Activated CD4-positive, alpha-beta T cell treated with anti-CD3 and anti-CD28 coated beads, Interleukin-2, Interleukin-6, amounts not matched to agents 100 ng/mL and 50 ng/mL, durations not matched to agents 16 hours and 8 hours (primary cell): ENCODE results near the gene INHBE.
A peak's percentile ranks its signal among the peaks of the same experiment; 100 is the strongest.
"Not testable (repeated sequence)": the region's sequence is repeated elsewhere in the genome, so short reads cannot be mapped to it uniquely, and the experiment has no call there.

ENCODE experiments used
- DNase-seq: peaks from one replicate; pipeline ENCODE4 v3.0.0-alpha.2; 2020

INHBE gene

DNA sequence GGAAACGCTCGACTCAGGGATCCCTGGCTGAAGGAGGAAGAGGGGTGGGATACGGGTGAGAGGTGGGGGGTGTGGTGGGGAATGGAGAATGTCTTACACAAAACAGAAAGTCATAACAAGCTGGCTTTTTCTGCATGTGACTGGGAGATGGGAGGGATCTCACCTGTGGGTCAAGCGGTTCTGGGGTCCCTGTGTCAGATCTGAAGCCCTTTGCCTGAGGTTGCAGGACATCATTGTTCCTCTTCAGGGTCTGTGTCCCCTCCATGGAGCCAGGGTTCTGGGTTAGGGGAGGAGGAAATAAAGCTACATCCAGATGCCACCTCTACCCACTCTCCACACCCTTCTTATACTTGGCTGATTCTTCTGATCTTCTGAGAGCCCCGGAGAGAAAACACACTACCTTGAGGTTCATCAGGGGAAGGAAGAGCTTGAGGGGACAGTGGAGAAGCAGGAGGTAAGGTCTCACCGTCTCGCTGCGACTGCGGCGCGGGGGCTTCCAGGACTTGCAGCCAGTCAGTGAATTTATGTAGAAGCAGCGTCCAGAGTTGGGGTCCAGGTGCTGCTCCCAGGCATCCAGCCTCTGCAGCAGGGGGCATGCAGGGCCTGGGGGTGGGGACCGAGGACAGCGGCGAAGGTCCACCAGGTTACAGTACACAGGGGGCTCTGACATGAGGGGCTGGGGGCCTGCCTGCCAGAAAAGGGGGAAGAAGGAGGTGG is 22.0 kb downstream of the INHBE start:
- DNase-seq = no peak

DNA sequence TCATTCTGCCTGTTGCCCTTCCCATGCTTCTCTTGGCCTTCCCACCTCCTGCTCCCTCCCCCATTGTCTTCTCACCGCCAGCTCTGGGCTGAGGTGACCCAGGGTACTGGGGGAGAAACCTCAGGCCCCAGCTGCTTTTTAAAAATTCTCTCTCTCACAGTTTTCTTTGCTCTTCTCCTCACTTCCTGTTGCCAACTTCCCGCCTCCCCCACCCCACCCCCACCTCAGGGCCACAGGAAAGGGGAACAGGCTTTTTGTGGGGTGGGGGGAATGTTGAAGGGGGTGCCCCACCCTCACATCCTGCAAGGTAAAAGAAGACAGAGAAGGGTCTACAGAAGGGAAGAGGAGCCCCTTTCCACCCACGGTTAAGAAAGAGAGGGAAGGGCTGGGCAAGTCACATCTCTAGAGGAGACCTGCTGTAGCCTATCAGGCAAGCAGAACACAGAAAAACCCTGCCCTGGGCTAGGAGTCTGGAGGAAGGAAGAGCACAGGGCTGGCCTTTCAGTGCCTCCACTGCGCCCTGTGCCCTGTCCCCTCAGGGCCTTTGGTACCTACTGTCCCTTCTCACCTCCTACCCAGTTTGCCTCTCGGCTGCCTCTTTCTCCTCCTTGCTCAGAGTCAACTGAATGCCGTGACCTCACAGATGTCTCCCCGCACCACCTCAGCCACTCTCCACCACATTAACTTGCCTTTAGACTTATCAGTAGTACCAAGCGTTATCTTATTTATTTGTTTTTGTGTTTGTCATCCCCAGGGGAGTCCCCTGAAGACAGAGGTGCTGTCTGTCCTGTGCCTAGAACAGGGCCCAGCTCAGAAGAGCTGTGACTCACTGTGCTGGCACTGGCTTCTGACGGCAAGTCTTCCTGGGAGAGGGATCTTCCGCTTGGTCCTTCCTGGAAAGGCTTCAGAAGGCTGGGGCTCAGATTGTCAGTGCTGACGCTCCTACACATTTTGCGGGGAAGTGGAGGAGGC is 22.9 kb downstream of the INHBE start:
- peak; percentile 65 for DNase-seq

DNA sequence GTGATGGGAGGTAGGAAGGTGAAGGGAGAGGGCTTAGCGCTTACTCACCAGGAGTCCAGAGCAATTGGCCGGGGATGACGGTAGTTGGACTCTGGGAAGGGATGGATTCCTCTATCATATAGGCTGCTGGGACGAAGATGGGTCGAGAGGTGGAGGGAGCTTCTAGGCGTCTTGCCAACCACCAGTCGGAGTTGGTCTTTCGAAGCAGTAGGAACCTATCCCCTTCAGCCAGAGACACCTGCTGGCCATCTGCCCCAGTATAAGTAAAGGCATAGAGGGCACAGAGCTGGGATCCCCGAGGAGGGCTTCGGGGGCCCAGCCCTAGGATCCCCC is 23.9 kb downstream of the INHBE start:
- no peak for DNase-seq

DNA sequence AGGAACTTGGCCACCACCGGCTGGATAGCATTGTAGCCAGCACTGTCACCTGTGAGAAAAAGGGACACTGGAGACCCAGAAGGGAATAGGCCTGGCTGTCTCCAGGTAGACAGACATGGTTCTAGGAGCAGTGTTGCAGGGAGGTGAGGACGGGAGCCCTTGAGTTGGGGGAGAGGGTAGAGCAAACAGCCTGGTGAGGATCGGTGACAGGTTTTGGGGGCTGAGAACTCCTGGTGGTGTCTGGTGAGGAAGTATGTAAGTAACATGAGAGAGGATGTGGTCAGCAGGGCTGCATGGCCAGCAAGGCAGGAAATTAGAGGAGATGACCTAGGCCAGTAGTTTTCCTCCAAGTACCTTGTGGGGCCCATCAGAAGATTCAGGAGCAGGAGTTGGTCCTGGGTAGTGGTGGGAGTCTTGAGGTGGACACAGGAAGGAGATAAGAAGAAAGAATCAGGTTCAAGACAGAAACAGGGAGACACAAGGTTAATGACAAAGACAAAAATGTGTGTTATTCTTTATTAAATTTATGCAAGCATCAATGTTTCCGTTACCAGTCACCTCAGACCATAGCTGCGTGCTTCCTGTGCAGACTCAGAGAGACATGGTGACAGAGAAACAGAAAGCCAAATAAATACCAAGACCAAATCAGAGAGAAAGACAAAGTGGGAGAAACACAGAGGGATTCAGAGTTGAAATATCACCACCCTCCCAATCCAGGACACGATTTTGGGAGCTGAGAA is 24.4 kb downstream of the INHBE start, which contains the start of gene ARHGAP9:
ARHGAP9 (minus strand) TSS at position 491 of the 740 bp plus-strand sequence; CDS start at position 31, 460 bp downstream.
- peak; percentile 66 for DNase-seq

DNA sequence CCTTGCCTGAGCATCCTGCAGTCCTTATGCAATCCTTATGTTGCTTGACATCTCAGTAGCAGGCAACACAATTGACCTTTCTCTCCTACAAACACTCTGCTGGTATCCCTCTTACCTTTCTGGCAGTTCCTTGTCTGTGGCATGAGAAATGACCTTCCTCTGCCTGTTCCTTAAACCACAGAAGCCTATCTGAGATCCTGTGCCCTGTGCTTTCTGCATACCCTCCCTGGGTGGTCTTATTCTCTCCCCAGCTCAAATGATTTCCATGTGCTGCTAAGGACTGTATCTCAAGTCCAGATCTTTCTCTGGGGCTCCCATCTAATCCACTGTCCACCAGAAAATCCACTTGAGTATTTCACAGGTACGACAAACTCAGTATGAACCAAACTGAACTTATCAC is 26.6 kb downstream of the INHBE start:
- DNase-seq = no peak

DNA sequence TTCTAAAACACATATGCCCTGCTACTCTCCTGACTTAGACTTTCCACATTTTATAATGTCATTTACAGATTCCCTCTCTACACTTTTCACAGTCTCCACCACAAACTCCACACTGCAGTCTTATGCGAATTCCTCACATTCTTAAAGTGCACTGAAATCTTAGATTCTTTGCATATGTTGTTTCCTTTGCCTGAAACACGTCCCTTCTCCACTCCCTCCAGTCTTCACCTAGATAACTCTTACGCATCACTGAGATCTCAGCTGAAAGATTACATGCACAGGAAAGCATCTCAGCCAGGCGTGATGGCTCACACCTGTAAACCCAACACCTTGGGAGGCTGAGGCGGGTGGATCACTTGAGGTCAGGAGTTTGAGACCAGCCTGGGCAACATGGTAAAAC is 28.4 kb downstream of the INHBE start:
- DNase-seq = no peak

DNA sequence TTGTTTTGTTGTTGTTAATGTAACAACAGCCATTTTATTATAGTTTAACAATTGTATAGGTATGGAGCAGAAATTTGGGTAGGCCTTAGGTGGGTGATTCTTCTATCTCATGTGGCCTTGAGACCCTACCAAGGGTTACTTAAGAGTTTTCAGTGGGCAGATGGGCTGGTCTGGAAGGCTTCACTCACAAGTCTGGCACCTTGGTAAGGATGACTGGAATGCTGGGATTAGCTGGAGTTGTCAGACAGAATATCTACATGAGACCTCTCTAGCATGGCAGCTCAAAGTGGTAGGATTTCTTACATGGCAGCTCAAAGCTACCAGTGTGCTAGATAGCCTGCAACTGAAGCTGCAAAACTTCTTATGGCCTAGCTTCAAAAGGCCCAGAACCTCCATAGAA is 30.6 kb downstream of the INHBE start:
- no peak for DNase-seq

DNA sequence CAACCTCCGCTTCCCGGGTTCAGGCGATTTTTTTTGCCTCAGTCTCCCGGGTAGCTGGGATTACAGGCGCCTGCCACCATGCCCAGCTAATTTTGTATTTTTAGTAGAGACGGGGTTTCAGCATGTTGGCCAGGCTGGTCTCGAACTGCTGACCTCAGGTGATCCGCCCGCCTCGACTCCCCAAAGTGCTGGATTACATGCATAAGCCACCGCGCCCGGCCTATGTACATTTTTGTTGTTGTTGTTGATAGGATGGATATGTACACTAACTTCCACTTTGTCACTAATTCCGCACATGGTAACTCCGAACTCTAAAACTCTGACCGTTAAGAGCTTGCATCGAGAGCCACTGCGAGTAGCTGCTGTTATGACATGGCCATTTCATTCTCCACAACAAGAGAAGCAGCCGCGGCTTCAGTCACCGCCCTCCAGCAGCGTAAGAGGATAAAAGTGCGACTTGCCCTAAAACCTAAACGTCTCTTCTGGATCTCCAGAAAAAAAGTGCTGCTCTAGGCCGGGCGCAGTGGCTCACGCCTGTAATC is 32.0 kb downstream of the INHBE start:
- no peak for DNase-seq

DNA sequence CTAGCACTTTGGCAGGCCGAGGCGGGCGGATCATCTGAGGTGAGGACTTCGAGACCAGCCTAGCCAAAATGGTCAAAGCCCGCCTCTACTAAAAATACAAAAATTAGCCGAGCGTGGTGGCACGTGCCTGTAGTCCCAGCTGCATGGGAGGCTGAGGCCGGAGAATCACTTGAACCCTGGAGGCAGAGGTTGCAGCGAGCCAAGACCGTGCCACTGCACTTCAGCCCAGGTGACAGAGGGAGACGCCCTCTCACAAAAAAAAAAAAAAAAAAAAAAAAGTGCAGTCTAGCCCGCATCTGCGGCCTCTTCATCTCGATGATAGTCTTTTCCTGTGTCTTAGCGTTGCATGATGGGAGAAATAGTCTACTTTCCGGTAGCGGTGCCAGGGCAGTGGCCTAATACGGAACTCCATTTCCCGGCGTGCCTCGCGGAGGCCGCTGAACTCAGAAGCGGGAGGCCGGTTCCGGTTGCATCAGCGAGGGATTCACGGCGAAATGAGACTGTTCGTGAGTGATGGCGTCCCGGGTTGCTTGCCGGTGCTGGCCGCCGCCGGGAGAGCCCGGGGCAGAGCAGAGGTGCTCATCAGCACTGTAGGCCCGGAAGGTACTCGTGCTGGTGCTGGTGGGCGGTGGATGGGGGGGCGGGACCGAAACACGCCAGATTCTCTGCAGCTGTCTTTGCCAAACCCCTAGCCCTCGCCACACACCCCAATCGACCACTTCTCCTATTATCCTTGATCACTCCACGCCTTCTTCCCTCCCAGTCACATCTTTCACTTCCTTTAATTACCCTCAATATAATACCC is 32.7 kb downstream of the INHBE start, which contains the start of gene MARS1:
MARS1 (plus strand) TSS at position 472 of the 805 bp plus-strand sequence; CDS start at position 495, 23 bp downstream.
- DNase-seq = peak; percentile 97

DNA sequence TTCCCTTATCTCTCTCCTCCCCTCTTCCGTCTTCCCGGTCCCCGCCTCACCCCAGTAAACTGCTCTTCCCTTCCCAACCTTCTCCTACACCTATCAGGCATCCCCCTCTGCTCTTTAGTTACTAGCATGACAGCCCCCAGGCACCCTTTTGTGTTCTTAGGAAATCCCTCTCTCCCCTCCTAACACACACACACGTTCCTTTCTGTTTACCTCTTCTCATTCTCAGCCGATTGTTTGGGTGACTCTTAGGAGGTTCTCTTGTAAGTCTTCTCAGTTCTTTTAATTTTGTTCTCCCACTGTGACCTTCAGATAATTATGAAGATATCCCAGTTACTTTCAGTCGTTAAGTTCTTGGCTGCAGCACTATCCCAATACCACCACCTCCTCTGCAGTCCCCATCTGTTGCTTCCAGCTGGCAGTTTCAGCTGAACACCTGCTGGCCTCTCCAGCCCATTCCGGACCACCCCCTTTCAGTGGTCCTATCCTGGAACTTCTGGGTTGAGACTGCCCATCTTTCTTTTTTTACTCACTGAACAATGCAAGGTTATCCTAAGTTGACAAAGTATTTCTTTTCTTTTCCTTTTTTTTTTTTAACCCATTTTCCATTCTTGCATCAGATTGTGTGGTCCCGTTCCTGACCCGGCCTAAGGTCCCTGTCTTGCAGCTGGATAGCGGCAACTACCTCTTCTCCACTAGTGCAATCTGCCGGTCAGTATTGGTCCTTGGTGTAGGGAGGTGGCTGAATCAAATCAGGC is 33.5 kb downstream of the INHBE start:
- DNase-seq = no peak

DNA sequence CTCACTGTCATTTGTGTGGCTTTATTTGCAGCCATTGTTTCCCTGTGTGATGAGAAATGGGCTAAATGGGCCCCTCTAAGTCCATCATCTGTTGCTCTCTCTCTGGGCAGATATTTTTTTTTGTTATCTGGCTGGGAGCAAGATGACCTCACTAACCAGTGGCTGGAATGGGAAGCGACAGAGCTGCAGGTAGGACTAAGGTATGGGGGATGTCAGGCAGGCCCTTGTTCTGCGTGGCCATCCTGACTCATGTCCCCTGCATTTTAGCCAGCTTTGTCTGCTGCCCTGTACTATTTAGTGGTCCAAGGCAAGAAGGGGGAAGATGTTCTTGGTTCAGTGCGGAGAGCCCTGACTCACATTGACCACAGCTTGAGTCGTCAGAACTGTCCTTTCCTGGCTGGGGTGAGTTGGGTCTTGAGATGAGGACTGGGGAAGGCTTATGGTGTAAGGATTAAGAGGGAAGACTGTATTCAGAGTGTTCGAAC is 34.1 kb downstream of the INHBE start:
- DNase-seq = no peak

DNA sequence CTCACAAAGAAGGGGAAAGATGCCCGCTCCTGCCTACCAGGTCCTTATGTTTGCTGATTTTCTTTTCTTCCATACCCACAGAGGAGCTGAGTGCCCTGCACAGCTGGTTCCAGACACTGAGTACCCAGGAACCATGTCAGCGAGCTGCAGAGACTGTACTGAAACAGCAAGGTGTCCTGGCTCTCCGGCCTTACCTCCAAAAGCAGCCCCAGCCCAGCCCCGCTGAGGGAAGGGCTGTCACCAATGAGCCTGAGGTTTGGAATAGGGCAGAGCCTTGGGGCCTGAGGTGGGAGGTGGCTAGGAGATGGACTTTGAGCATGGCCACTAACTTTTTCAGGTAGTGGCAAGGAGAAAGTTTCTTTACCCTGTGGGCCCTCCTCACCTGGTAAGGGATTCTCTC is 35.0 kb downstream of the INHBE start:
- no peak for DNase-seq

DNA sequence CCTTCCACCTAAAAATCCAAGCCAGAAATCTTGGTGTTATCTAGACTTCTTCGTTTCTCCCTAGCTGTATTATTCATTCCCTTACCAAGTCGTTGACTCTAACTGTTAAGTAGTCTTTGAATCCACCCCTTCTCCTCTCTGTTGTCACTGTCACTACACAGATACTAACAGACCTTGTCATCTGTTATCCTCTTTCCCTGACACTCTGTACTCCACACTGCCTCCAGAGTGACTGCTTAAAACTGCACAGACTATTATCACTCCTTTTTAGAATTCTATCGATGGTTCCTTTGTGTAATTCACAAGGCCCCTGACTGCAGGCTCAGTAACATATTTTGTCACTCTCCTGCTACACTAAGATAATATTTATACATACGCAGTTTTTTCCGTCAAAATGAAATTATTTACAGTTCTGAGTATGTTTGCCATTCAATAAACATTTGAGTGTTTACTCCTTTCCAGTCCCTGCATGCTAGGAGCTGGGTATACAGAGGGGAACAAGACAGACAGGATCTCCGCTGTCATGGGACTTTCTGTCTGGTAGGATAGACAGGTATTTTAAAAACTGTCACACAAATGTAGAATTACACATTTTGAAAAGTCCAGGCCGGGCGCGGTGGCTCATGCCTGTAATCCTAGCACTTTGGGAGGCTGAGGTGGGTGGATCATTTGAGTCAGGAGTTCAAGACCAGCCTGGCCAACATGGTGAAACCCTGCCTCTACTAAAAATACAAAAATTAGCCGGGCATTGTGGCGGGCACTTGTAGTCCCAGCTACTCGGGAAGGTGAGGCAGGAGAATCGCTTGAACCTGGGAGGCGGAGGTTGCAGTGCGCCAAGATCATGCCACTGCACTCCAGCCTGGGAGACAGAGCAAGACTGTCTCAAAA is 36.5 kb downstream of the INHBE start:
- DNase-seq = no peak

DNA sequence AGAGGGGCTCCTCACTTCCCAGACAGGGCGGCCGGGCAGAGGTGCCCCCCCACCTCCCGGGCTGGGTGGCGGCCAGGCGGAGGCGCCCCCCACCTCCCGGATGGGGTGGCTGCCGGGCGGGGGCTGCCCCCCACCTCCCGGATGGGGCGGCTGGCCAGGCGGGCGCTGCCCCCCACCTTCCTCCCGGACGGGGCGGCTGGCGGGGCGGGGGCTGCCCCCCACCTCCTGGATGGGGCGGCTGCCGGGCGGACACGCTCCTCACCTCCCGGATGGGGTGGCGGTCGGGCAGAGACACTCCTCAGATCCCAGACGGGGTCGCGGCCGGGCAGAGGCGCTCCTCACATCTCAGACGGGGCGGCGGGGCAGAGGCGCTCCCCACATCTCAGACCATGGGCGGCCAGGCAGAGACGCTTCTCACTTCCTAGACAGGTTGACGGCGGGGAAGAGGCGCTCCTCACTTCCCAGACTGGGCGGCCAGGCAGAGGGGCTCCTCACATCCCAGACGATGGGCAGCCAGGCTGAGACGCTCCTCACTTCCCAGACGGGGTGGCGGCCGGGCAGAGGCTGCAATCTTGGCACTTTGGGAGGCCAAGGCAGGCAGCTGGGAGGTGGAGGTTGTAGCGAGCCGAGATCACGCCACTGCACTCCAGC is 40.1 kb downstream of the INHBE start:
- DNase-seq = not testable (repeated sequence)

DNA sequence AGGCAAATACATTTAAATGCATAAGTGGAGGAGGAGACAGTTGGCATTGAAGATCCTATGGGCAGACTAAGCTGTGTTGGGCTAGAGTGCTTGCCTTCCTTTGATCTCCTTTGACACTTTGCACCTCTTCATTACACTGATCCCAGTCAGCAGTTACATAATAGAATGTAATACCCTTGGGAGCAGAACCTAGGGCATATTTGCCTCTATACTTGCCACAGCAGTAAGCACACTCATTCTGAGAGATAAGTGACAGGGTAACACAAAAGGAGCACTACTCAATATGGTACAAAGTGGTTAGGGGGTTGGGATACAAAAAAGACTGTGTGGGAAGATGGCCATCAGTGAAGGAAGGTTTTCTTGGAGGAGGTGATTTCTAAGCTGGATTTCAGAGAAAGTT is 41.7 kb downstream of the INHBE start:
- DNase-seq = peak; percentile 30

DNA sequence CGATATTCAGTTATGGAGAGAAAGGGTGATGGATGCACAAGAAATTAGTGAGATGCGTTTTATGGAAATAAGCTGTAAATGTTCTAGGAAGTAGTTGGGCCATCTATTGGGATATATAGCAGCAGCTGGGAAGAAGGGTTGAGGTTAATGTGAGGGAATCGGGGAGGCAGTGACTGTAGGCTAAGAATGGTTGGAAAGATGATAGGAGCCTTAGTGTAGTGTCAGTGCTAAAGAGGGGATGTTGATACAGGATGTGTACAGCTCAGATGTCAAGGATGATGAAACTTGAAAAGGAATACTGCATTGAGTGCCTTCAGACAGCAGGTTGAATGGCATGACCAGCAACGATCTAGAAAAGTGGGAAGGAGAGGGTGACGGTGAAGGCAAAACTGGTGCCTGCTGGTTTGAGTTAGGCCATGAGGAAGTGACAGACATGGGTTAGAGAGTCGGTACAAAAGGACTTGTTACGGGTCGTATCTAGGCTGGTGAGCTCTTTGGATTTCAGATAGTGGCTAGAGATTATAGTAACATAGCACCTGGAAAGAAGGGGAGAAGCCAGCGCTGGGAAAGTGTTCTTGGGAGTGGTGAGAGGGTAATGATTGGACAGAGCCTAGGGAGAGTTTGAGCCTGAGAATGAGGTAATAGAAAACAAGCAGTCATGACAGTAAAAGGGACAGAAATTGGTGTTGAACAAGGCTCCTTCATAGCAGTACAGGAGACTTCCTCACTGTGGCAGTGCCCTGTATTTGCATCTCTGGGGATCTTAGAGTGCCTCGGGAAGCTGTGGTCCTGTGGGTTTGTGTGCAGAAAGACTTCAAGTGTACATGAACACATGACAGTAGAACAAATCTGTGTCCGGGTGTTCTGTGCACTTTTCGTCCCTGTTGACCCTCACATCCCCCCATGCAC is 42.4 kb downstream of the INHBE start:
- DNase-seq = no peak

DNA sequence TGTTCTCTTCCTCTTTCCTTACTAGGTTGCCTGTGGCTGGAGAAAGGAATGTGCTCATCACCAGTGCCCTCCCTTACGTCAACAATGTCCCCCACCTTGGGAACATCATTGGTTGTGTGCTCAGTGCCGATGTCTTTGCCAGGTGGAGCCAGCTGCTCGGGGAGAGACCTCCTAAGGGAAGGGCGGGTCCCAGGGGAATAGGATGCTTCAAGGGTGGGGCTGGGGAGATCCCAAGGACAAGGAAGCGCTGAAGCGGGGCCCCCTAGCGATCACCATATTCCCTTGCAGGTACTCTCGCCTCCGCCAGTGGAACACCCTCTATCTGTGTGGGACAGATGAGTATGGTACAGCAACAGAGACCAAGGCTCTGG is 43.0 kb downstream of the INHBE start:
- no peak for DNase-seq

DNA sequence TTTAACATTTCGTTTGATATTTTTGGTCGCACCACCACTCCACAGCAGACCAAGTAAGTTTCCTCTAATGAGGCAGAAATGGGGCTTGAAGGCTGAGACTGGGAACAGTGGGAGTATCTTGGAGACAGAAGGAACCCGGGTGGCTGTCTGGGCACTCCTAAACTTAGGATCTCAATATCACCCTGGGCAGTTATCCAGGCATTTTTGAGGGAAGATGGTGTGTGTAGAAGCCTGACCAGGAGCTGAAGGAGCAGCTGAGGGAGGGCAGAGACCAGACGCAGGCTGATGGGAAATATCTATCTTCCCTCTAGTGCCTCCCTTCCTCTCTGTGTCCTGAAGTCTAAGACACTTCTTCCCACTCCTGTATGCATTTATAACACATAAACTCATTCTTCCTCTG is 43.5 kb downstream of the INHBE start:
- no peak for DNase-seq
